Stimulated activated CD8-positive, alpha-beta memory T cell treated with anti-CD3 and anti-CD28 coated beads, Interleukin-7, amount 100 ng/mL, for 4 hours (primary cell): ENCODE results near the gene GPC3.

ENCODE experiments used
- DNase-seq, 2 donors: peaks; one replicate each; pipeline ENCODE4 v3.0.0-alpha.2; 2020; ENCODE audit warnings: low read depth in 2 of 2

The GPC3 gene

DNA sequence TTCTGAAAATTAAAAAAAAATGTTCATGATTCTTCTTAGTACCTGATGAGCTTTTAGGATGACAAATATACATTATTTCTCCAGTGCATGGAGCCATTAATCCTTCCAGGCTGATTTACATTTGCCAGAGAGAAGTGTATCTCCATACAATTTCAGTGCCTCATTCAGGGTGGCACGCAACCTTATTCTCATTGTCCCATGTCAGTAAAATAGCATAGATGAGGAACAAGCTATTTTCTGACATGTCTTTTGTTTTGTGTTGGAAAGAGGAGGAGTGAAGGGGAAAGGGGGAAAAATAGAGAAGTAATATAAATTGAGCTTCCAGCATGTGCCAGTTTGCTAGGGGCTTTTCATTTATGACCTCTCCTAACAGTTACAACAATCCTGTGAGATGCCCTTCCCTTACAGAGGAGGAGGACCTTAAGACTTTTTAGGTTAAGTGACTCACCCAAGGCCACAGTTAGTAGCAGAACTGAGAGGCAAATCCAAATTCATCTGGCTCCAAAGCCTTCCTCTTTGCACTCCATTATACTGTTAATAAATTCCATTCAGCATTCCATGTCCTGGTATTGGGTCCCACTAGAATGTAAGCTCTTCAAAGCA, 295.3 kb downstream of the GPC3 start:
- DNase-seq, result no peak

DNA sequence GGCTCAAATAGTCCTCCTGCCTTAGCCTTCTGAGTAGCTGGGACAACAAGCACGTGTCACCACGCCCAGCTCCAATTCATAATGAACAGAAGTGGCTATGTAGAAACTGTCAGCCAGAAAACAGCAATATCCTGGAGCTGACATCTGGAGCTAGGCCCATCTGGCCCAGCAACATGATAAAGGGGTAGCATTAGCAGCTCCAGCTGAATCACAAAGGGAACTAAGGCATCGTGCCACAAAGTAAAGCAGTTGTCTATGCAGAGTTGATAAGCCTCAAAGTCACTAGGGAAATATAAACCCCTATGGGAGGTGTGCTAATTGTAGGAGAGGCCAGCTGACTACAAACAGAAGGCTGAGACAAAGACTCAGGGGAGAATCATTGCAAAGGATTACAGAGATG, 299.6 kb downstream of the GPC3 start:
- DNase-seq, result no peak

DNA sequence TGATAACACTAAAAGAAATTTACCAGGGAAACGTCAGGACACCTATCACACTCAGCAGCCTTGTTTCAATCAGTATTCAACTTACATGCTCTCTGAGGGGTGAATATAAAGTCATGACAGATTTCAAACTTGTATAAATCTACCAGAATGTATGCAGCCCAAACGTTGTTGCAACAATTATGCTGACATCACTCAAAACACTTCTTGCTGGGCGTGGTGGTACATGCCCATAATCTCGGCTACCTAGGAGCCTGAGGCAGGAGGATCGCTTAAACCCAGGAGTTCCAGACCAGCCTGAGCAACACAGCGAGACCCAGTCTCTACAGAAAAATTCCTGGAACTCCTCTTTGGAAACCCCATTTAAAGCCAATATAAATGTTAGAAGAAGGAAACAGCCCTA, 303.5 kb downstream of the GPC3 start:
- DNase-seq, result no peak

DNA sequence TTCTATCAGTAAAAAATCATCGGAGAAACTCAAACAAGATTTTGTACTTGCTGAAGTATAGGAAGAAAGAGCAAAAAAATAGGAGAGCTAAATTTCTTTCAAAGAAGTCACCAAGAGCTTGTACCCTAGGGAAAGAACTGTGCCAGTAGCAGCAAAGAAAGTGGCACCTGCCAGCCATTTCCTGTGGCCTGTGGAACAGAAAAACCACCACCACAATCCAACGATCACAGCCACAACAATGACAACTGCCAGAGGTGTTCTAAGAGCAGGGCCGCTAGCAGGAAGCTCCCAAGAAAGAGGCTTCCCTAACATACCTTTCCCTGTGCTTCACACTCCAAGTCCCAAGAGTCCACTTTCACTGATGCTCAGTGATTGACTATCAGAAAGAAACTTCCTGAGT, 304.0 kb downstream of the GPC3 start:
- no peak for DNase-seq

DNA sequence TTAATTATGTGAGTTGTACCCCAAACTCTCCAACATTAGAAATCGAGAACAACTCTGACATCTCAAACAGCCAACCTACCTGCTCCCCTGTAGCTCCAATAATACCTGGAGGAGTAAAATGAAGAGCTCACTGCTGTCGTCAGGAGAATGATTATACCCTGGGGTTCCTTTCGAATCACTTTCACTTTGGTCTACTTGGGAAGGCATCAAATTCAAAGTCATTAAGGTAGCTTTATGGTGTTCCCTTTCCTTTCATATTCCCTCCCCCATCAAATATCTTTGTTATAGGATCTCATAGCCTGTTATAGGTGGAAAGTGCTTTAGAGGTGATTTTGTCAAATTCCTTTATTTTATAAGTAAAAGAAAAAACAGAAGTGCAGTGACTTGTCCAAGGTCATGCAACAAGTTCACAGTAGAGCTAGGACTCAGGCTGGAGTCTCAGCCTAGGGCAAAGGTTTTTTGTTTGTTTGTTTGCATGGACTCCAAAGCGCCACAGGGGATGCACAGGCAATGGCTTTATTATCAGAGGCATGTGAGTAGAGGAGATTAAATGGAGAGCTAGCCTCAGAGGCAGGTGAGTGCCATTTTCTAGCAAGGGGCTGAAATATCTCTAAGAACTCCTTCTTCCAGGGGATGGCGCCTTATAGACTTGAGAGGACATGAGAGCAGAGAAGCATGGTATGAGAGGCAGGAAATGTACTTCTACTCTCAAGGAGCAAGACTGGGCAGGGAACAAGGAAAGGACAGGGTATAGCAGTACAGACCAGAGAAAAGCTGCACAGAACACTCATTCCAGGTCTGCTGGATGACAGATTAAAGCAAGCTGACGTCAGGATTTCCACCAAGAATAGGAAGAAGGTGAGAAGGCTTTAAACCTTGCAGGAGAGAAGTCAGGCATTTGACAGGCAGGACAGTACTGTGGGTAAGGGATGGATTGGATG, 308.0 kb downstream of the GPC3 start:
- no peak for DNase-seq

DNA sequence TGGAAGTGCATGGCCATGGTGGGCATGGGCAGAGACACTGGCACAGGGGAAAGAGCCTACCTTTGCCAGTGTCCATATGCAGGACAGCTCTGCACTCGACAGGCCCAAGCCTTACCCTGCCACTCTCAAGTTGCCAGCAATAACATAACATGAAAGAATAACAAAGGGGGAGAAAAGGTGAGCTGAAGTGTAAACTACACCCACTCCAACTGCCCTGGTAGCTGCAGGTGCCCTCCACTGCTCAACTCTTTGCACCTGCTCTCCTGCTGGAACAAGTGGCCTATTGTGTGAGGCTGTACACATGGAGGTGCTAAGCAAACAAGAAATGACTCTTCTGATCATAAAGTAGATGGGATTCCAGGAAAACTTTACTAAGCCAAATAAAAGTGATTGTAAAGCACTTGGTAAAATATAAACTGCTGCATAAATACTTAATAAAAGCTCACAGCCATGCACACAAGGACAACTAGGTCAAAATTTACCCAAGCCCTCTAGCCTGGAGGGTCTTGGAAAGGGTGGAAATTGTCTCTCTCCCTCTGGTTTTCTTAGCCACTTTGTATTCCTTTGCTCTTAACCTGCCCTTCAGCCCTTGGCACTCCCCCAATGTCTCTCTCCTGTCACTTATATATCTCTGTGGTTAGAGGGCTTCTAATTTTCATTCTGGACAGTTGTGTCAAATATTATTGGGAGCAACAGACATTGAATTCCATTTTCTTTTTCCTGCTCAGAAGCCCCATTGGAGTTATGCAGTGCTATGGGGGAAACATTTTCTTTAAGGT, 308.9 kb downstream of the GPC3 start:
- DNase-seq, result no peak

DNA sequence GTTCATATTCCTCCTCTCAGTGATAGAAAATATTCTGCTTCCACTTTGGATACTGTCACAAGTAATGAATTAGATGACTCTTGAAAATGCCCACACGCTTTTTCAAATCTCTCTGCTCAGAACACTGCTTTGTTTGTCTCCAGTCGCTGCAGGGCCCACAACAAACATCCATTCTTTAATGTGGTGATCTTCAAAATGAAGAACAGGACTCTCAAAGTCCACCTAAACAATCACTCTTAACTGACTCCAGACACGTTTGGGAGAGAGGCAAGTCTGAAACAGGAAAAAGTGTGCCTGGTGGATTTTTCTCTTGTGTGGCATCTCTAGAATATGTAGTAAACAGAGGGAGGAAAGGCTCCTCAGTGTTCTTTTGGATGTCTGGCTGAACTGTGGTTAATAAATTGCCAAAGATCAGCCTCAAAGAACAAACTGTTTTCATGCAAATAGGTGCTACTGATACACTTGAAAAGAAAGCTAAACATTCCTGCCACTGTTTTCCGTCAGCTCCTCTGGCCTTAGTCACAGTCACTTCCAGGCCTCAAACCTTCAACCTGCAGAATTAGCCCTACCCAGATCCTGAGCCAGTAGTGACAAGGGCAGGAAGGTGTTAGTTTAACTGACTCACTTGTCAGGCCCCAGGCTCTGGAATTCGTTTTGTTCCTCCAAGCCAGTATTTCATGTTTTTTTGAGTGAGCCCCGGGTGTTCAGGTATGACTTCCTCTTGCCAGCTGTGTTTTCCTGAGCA, 310.5 kb downstream of the GPC3 start:
- no peak for DNase-seq

DNA sequence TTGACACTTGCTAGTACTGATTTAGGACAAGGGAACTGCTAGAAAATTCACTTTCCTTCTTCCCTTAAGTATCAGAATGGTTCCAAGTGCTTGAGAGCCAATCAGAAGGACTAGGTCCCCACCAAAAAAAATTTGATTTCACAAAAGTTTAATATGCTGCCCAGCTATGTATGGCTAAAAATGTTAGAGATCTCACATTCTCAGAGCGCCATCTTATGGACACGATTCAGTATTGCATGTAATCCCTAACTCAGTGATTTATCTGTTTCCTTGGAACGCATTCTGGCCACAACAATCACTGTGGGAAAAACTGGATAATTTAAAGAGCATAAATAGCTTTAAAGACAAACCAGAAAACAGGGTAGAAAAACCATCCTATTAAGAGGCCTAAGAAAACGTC, 315.0 kb downstream of the GPC3 start:
- no peak for DNase-seq

DNA sequence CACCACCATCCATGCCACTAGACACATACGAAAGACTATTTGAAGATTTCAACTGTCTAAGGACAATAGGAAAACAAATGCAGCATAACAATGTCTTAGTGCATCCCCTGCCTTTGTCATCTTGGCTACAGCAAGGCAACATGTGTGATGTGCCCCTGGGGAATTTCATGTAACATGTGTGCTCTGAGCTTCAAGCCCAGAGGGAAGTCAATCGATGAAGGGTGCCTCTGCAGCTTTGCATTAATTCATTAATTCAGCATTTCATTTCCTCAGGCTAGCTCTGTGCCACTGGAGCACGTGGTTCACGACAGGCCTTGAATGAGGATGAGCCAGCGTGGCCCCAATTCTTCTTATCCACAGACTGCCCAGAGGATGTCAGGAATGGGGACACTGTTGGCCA, 316.2 kb downstream of the GPC3 start:
- no peak for DNase-seq

DNA sequence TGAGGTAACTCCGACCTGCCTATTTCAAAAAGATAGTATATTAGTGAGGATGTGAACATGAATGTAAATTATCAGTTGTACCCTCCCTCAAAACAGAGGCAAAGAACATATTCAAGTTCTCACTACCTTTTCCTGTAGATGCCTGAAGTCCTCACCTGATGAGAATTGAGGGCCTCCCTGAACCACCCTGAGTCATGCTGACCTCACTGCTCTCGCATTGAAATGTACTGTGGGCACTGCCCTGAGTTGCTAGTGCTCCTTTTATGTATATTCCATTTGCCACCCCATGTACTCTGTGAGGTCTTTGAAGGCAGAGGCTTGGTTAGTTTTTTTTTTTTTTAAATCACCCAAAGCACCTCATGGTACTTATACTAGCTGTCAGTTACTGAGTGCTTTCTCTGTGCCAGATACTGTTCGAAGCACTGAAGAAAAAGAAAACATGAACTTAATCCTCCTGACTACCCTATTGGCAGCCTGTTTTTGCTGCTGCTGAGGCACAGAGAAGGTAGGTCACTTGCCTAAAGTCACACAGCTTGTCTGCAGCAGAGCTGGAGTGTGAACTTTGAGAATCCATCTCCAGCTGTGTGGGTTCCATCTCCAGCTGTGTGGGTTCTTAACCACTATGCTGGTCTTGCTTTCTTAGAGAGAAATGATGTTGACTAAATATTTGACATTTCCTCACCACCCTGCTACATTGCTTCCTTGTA, 317.0 kb downstream of the GPC3 start:
- no peak for DNase-seq

DNA sequence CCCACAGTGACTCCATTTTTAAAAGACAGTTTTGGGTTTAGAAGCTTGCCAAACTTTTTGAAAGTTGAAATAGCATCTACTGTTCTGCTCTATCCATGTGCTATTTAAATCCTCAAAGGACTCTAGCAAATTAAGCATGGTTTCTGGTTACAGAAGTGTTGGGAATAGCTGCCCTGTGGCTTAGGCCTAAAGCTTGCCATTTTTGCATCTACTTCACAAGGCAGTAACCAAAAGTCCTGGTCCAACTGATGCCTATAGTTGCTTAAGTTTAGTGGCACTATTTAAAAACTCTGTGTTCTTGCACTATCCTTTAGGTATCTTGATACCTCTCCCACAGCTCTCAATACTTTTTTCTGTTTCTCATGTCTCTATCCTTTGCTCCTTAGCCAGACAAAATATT, 319.1 kb downstream of the GPC3 start:
- no peak for DNase-seq

DNA sequence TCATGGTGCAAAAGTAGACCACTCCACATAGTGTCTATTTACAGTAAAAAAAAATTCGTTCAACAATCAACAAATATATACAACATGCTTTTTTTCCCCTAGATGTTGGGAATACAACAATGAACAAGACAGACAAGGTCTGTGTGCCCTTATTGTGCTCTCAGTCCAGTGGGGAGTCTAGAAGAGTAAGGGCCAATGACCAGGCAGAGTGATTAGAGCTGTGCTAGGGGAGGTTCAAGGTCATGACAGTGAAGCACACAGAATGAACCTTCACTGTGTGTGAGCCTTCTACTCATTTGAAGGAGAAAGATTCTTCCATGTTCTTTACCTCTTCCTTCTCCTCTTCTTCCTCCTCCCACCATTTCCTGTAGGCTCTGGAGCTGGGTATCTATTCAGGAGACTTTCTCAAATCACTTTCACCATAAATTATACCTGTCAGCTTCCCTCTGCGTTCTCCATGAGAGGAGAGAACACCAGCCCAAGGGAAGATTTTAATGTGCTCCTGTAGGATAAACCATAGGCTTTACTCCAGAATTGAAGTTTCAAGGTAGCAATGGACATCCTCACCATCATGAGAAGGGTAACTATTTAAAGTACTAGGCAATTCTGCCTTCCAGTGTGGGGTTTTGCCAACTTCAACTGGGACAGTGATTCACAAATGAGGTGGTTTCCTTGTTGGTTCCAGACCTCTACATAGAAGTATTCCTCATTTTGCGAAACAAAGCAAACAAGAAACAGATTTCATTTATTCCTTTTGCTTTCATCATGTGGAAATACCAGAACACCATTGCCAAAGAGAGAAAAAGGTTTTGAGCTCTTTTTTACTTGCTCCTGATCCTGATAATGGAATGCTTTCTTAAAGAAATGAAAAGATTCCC, 323.2 kb downstream of the GPC3 start:
- no peak for DNase-seq

DNA sequence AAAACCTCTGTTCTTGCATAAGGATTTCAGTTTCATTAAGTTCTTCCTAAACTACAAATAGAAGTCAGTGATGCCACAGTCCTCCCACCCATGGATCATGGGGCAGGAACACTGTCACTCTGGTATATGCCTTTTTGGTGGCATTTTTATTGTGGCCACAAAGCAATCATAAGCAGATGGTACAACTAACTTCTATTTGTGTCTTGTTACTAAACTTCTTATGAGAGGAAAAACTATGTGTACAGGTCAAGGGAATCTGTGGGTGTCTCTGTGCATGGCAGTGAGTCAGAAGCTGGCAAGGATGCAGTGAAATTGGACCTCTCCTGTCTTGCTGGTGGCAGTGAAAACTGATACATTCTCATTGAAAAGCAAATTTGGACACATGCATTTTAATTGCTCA, 325.1 kb downstream of the GPC3 start:
- no peak for DNase-seq

DNA sequence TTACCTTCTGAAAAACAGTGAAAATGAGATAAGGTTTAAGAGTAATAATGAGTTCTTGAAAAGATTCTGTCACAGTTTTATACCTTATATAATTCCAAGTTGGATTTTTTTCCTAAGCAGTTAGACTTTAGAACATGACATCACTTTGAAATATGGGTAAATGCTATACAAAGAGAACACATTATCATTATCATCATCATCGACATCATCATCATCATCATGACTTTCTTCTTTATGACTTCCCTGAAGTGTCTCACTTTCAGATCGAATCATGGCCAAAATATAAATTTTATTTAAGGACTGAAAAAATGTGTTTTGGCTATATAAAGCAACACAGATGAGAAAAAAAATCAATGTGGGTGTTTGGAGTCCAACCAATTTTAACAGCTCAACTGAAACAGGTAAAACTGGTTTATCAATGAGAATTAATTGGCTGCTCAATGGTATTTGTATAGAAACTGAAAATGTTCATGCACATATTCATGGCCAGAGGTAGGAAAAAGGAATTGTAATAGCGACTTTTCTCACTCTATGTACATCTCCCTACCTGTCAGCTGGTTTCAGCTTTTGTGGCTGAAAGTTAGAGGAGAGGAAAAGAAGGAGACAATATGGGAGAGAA, 327.0 kb downstream of the GPC3 start:
- no peak for DNase-seq

DNA sequence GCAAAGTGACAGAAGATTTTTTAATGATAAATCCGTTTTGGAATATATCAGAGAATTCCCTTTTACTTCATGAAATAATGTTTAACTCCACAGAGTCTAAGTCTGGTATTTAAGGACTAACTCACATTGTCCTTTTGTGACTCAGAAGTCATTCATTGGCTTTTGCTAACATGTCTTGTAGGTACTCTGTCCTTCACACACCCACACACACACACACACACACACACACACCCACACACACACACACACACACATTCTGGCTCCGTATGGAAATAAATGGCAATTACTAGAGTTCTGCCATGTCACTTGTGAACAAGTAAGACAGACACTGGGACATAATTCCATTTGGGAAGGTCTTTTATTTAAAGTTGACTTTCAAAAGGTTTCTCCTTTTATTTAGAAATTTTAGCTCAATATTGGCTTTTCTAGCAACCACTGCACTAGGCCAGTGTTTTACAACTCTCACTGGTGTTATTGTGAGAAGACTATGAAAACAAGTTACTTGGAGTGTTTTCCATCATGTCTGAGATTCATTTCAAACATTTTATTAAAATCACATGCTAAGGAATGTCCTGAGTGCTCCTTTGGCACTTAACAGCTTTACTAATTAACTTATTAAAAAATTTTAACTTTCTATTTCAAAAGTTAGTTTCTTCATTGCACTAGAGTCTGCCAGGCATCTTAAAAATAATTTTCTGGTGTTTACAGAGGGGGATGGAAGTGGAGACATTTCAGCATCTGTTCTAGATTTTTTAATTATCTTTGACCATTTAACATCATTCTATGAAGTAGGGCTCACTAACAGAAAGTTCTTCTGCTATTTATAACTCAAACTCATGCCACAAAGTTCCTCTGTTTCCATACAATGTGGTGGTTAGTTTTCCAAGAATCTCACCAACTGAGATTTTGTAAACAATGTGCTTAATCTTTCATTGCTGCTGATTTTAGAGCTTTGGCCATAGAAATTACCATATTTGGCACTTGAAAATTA, 329.8 kb downstream of the GPC3 start:
- no peak for DNase-seq

DNA sequence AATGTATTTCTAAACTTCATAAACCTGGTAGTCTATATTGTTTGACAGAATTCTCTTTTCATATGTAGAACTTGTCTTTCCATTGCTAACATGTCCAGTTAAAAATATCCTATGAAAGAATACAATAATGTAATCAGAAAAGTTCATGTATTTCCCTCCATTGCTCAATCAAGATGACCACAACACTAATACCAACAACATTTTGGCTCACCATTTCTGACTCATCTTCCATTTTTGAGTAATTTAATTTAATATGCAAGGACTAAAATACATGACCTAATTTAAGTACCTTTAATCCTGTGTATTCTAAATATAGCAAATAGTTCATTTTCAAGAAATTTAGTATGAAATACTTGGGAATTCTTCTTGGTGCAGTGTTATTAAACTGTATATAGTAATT, 330.6 kb downstream of the GPC3 start:
- no peak for DNase-seq

DNA sequence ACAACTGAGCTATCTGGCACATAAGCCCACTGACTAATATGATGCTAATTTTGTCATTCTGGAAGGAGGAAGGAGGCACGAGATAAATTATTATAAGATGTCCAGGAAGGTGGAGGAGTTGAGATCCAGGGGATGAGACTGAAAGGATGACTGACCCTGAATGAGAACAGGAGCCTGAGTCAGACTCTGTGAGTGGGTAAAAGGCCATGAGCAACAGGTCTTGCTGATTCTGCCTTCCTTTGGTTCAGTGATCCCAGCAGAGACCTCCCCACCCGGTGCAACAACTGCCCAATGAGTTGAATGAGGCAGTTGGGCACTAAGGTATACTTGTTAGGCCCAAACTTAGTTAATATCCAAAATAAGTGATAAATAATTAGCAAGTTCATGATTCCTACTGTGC, 332.0 kb downstream of the GPC3 start:
- no peak for DNase-seq

DNA sequence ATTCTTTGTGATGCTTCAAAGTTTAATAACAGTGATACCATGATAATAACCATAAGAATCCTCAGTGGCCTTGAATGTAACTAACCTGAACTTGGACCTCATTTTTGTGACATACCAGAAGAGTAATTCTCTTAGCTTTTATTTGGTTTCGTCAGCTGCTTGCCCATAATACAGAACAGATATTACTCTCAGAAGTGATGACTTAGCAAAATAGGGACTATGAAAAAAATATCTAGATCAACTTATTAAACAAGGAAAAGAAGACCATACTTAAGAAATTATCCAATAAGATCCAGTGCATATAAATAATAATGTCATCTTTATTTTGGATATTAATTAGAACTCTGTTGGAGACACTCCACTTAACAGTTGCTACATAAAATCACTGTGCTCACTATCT, 333.2 kb downstream of the GPC3 start:
- no peak for DNase-seq

DNA sequence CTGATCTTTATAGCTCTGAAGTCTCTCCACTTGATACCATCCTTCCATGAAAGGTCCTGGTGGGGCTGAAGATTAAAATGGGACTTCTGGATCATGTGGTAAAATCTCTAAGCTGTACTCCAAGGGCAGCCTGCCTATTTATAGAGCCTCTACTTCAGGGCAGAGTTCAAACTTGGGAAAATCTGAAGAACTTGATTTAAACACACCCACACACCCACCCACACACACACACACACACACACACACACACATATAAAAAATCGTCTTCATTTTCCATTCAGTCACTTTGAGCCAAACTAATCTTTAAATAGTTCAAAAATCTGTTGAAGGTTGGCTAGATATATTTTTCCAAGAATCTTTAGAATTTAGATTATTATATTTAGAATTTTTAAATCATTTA, 335.2 kb downstream of the GPC3 start:
- no peak for DNase-seq
